Mesenchymal stem cell (in vitro differentiated cells and primary cell): ENCODE results near the gene RFTN1.

Experiments
- DNase-seq: peaks from one replicate; pipeline ENCODE4 v3.0.0-alpha.2; 2013
- H2AFZ ChIP-seq: one replicate; pipeline ENCODE4 v1.6.1; 2013; ENCODE audit warnings: low read depth, mild to moderate bottlenecking, control low read depth, inconsistent platforms, low read length, moderate library complexity
- H2AK5ac ChIP-seq: 2 replicates; pipeline ENCODE4 v1.6.1; 2013; ENCODE audit warnings: low read length, moderate library complexity, mild to moderate bottlenecking, inconsistent platforms; ENCODE audit not compliant: severe bottlenecking
- H2BK120ac ChIP-seq: one replicate; pipeline ENCODE4 v1.6.1; 2013; ENCODE audit warnings: low read depth, mild to moderate bottlenecking, inconsistent platforms, low read length, moderate library complexity
- H2BK12ac ChIP-seq, 2 experiments: one replicate each; pipeline ENCODE4 v1.6.1; 2013; ENCODE audit warnings: inconsistent platforms in 2 of 2, low read length in 2 of 2, mild to moderate bottlenecking in 2 of 2, moderate library complexity in 2 of 2, control low read depth in 1 of 2
- H2BK15ac ChIP-seq: one replicate; pipeline ENCODE4 v1.6.1; 2013; ENCODE audit warnings: mild to moderate bottlenecking, low read depth, inconsistent platforms; ENCODE audit not compliant: poor library complexity, severe bottlenecking
- H2BK5ac ChIP-seq: 2 replicates; pipeline ENCODE4 v1.6.1; 2013; ENCODE audit warnings: low read depth, mild to moderate bottlenecking, low read length, control low read depth, inconsistent platforms; ENCODE audit not compliant: poor library complexity, severe bottlenecking
- H3K14ac ChIP-seq, 2 experiments: one replicate each; pipeline ENCODE4 v1.6.1; 2013; ENCODE audit warnings: inconsistent platforms in 2 of 2, low read length in 2 of 2, control low read depth in 1 of 2, mild to moderate bottlenecking in 1 of 2, moderate library complexity in 1 of 2
- H3K18ac ChIP-seq, 2 experiments: one replicate each; pipeline ENCODE4 v1.6.1; 2013; ENCODE audit warnings: inconsistent platforms in 2 of 2, low read length in 2 of 2, control low read depth in 1 of 2, low read depth in 1 of 2, mild to moderate bottlenecking in 1 of 2
- H3K23ac ChIP-seq, 2 experiments: one replicate each; pipeline ENCODE4 v1.6.1; 2013; ENCODE audit warnings: inconsistent platforms in 2 of 2, low read length in 2 of 2, mild to moderate bottlenecking in 2 of 2, moderate library complexity in 2 of 2, control low read depth in 1 of 2
- H3K27ac ChIP-seq: 2 replicates; pipeline ENCODE4 v1.5.1; 2013; ENCODE audit warnings: mild to moderate bottlenecking, moderate library complexity, low read length, control low read depth, inconsistent platforms; ENCODE audit not compliant: poor library complexity, severe bottlenecking
- H3K27me3 ChIP-seq, 2 experiments: 2 replicates each; pipeline versions ENCODE4 v1.6.1 to v1.7.0; 2013; ENCODE audit warnings: low read length in 2 of 2, mild to moderate bottlenecking in 2 of 2, moderate library complexity in 2 of 2, control low read depth in 1 of 2, inconsistent platforms in 1 of 2; ENCODE audit not compliant: control insufficient read depth in 1 of 2, insufficient read depth in 1 of 2
- H3K36me3 ChIP-seq, 2 experiments: 2 replicates each; pipeline versions ENCODE4 v1.6.1 to v1.7.0; 2013; ENCODE audit warnings: low read length in 2 of 2, control low read depth in 1 of 2, inconsistent platforms in 1 of 2, low read depth in 1 of 2, mild to moderate bottlenecking in 1 of 2; ENCODE audit not compliant: insufficient read depth in 2 of 2, control insufficient read depth in 1 of 2
- H3K4ac ChIP-seq, 2 experiments: one replicate each; pipeline ENCODE4 v1.6.1; 2013; ENCODE audit warnings: inconsistent platforms in 2 of 2, low read length in 2 of 2, mild to moderate bottlenecking in 2 of 2, moderate library complexity in 2 of 2, control low read depth in 1 of 2, low read depth in 1 of 2
- H3K4me1 ChIP-seq: 2 replicates; pipeline ENCODE4 v1.6.1; 2013; ENCODE audit warnings: low read depth, low read length, control low read depth; ENCODE audit not compliant: control insufficient read depth, insufficient read depth
- H3K4me2 ChIP-seq: 2 replicates; pipeline ENCODE4 v1.6.1; 2013; ENCODE audit warnings: low read length, mild to moderate bottlenecking, inconsistent platforms; ENCODE audit not compliant: poor library complexity, severe bottlenecking
- H3K4me3 ChIP-seq, 2 experiments: 2 replicates each; pipeline versions ENCODE4 v1.5.1 to v1.7.0; 2013; ENCODE audit warnings: low read length in 2 of 2, mild to moderate bottlenecking in 2 of 2, control low read depth in 1 of 2, low read depth in 1 of 2; ENCODE audit not compliant: insufficient read depth in 1 of 2
- H3K79me1 ChIP-seq: replicated peaks from 2 replicates; pipeline ENCODE4 v1.6.1; 2013; ENCODE audit warnings: mild to moderate bottlenecking, control low read depth, low read length, inconsistent platforms; ENCODE audit not compliant: poor library complexity, severe bottlenecking
- H3K9ac ChIP-seq: 2 replicates; pipeline ENCODE4 v1.7.0; 2013; ENCODE audit warnings: mild to moderate bottlenecking, low read length, moderate library complexity
- H3K9me3 ChIP-seq: 2 replicates; pipeline ENCODE4 v1.7.0; 2013; ENCODE audit warnings: mild to moderate bottlenecking, low read length; ENCODE audit not compliant: control insufficient read depth
- H4K8ac ChIP-seq: one replicate; pipeline ENCODE4 v1.6.1; 2013; ENCODE audit warnings: inconsistent platforms, mild to moderate bottlenecking, low read length, moderate library complexity
- H4K91ac ChIP-seq: one replicate; pipeline ENCODE4 v1.6.1; 2013; ENCODE audit warnings: mild to moderate bottlenecking, low read length, inconsistent platforms
- WGBS: methylation state at CpG from one replicate; pipeline ENCODE4 v1.1.7; 2013; ENCODE audit warnings: mixed read lengths; 5-methylcytosine and 5-hydroxymethylcytosine counted together

RFTN1 gene

GRCh38 chr3:16534640-16535262 lies 21.3 kb upstream of the RFTN1 start:
- Histone ChIP-seq H2AK5ac (no peak overlapping the region), H2BK5ac (no peak overlapping the region), H3K4ac (no peak overlapping the region), H3K23ac (no peak overlapping the region), H2BK15ac (no peak overlapping the region), H2AFZ (no peak overlapping the region), H3K27ac (no peak overlapping the region), H3K4me3 (no peak overlapping the region), H4K91ac (no peak overlapping the region), H2BK120ac (no peak overlapping the region), H3K18ac (no peak overlapping the region), H3K79me1 (no peaks in the 10 kb centered on the region), H3K4me1 (peaks cover 2% of the 10 kb centered on the region), H3K14ac (no peak overlapping the region), H3K9ac (no peak overlapping the region), H2BK12ac (no peak overlapping the region), H3K27me3 (peaks cover 21 to 42% of the 10 kb centered on the region in 2 experiments), H4K8ac (no peak overlapping the region), H3K9me3 (no peaks in the 10 kb centered on the region), H3K36me3 (no peaks in the 10 kb centered on the region), H3K4me2 (no peak overlapping the region)
- 89% methylated on average over 6 of the region's 8 CpGs for WGBS
- DNase-seq, result no peak

GRCh38 chr3:16533928-16534574 lies 20.6 kb upstream of the RFTN1 start:
- Histone ChIP-seq H3K27me3 (peaks cover 21 to 39% of the 10 kb centered on the region in 2 experiments), H3K27ac (no peak overlapping the region), H3K4me1 (peaks cover 2% of the 10 kb centered on the region), H2BK5ac (no peak overlapping the region), H2BK120ac (no peak overlapping the region), H3K9ac (no peak overlapping the region), H4K8ac (no peak overlapping the region), H2BK15ac (no peak overlapping the region), H3K79me1 (no peaks in the 10 kb centered on the region), H4K91ac (no peak overlapping the region), H3K9me3 (no peaks in the 10 kb centered on the region), H3K23ac (no peak overlapping the region), H3K14ac (no peak overlapping the region), H3K4ac (no peak overlapping the region), H3K4me3 (no peak overlapping the region), H2AFZ (no peak overlapping the region), H2AK5ac (no peak overlapping the region), H3K18ac (no peak overlapping the region), H3K36me3 (no peaks in the 10 kb centered on the region), H2BK12ac (no peak overlapping the region), H3K4me2 (no peak overlapping the region)
- no peak for DNase-seq
- WGBS, result 93% methylated on average over 1 of the region's 5 CpGs

- DNase-seq, result no peak
- H2BK5ac ChIP-seq, result no peak overlapping the region
- no peak overlapping the region for H2AFZ ChIP-seq
- no peaks in the 10 kb centered on the region for H3K4me1 ChIP-seq
- peaks cover 17 to 30% of the 10 kb centered on the region in 2 experiments for H3K27me3 ChIP-seq
- no peak overlapping the region for H3K4ac ChIP-seq
- H3K4me2 ChIP-seq, result no peak overlapping the region
- no peak overlapping the region for H2BK120ac ChIP-seq
- no peak overlapping the region for H3K18ac ChIP-seq
- no peak overlapping the region for H2BK12ac ChIP-seq
- H4K8ac ChIP-seq, result no peak overlapping the region
- H3K27ac ChIP-seq, result no peak overlapping the region
- H3K23ac ChIP-seq, result no peak overlapping the region
- peak overlapping the region; percentile 15 for H3K9ac ChIP-seq
- H3K36me3 ChIP-seq, result no peaks in the 10 kb centered on the region
- no peaks in the 10 kb centered on the region for H3K79me1 ChIP-seq
- H3K14ac ChIP-seq, result no peak overlapping the region
- H2AK5ac ChIP-seq, result no peak overlapping the region
- no peak overlapping the region for H4K91ac ChIP-seq
- 70% methylated on average over 1 of the region's 1 CpG for WGBS
- no peak overlapping the region for H2BK15ac ChIP-seq
- peaks cover 12% of the 10 kb centered on the region for H3K9me3 ChIP-seq
- no peak overlapping the region for H3K4me3 ChIP-seq
These were observed 15.8 kb upstream of the RFTN1 start for GRCh38 chr3:16529264-16529663.

GRCh38 chr3:16528581-16528993 lies 15.1 kb upstream of the RFTN1 start:
- Histone ChIP-seq H3K23ac (no peak overlapping the region), H3K4me2 (no peak overlapping the region), H3K4me3 (no peak overlapping the region), H4K91ac (no peak overlapping the region), H3K18ac (no peak overlapping the region), H3K9ac (no peak overlapping the region), H3K9me3 (peaks cover 16% of the 10 kb centered on the region), H3K4me1 (no peaks in the 10 kb centered on the region), H2BK15ac (no peak overlapping the region), H2BK5ac (no peak overlapping the region), H3K4ac (no peak overlapping the region), H2AK5ac (no peak overlapping the region), H2BK12ac (no peak overlapping the region), H3K27me3 (peaks cover 17 to 30% of the 10 kb centered on the region in 2 experiments), H3K79me1 (no peaks in the 10 kb centered on the region), H4K8ac (no peak overlapping the region), H2BK120ac (no peak overlapping the region), H3K27ac (no peak overlapping the region), H2AFZ (no peak overlapping the region), H3K36me3 (no peaks in the 10 kb centered on the region), H3K14ac (no peak overlapping the region)
- 65% methylated on average over 3 of the region's 4 CpGs for WGBS
- DNase-seq, result no peak
